Small intestine (tissue), 7 donors: ENCODE data around the gene LPCAT3. TPM values are rescaled to one million over a fixed set of nuclear protein-coding genes. Genes with fewer than 3 reads are reported as not detected.

Experiments used
- DNase-seq, 2 donors: peaks; one replicate each; pipeline versions ENCODE4 v3.0.0 to v3.0.0-alpha.2; 2013
- FAIRE-seq: peaks from 2 replicates; lab custom pipeline; 2012; peaks lifted over from hg19 to GRCh38; lab: Jason Lieb, UNC
- H3K27ac ChIP-seq, 3 donors: one replicate each; pipeline ENCODE4 v1.5.1; 2013; ENCODE audit warnings: low read length in 2 of 3, mild to moderate bottlenecking in 2 of 3, control low read depth in 1 of 3, inconsistent platforms in 1 of 3, low read depth in 1 of 3, moderate library complexity in 1 of 3
- H3K27me3 ChIP-seq, 3 donors: one replicate each; pipeline ENCODE4 v1.6.1; 2013; ENCODE audit warnings: low read length in 3 of 3, inconsistent platforms in 1 of 3; ENCODE audit not compliant: control insufficient read depth in 3 of 3, insufficient read depth in 3 of 3
- H3K36me3 ChIP-seq, 3 donors: one replicate each; pipeline ENCODE4 v1.6.1; 2013; ENCODE audit warnings: low read length in 3 of 3, inconsistent platforms in 1 of 3, low read depth in 1 of 3, mild to moderate bottlenecking in 1 of 3, moderate library complexity in 1 of 3; ENCODE audit not compliant: control insufficient read depth in 3 of 3, insufficient read depth in 2 of 3
- H3K4me1 ChIP-seq, 3 donors: one replicate each; pipeline ENCODE4 v1.6.1; 2013; ENCODE audit warnings: low read length in 2 of 3, inconsistent platforms in 1 of 3, low read depth in 1 of 3, mild to moderate bottlenecking in 1 of 3, moderate library complexity in 1 of 3; ENCODE audit not compliant: control insufficient read depth in 3 of 3, insufficient read depth in 2 of 3
- H3K4me3 ChIP-seq, 3 donors: one replicate each; pipeline ENCODE4 v1.5.1; 2013; ENCODE audit warnings: low read length in 3 of 3, control low read depth in 1 of 3, inconsistent platforms in 1 of 3, low read depth in 1 of 3, mild to moderate bottlenecking in 1 of 3, moderate library complexity in 1 of 3
- H3K9me3 ChIP-seq, 2 donors: one replicate each; pipeline ENCODE4 v1.6.1; 2013; ENCODE audit warnings: low read depth in 1 of 2, low read length in 1 of 2; ENCODE audit not compliant: control insufficient read depth in 2 of 2, insufficient read depth in 1 of 2
- WGBS, 3 donors: extraction: QIAGEN DNeasy Blood & Tissue Kit; methylation state at CpG; one replicate each; pipeline ENCODE4 v1.1.7; 2013; 5-methylcytosine and 5-hydroxymethylcytosine counted together
- polyA plus RNA-seq, 4 donors: library from polyadenylated mRNA; stranded (reverse) in 3 of 4; unstranded in 1 of 4; fragments of 200-250 nt in 3 of 4; fragments of 120-200 nt in 1 of 4; gene quantifications; one replicate each; pipeline versions ENCODE4 v1.2.1 to v1.2.3, GENCODE V29; 2013
- donor health status: healthy with polysubstance abuse.
- donor health status: control.
- donor health status: control.
- donor health status: Bipolar disorder and iron deficiency.
- donor health status: healthy.

The LPCAT3 gene
- polyA plus RNA-seq, 4 donors = 67.8 to 95.9 (median 77.3) TPM

GRCh38 chr12:6981152-6982052 lies 36.9 kb downstream of the LPCAT3 start:
- H3K27me3 ChIP-seq = no peaks in the 10 kb centered on the region
- no peak overlapping the region for H3K4me3 ChIP-seq
- H3K27ac ChIP-seq = peak overlapping the region; percentile 54 to 77 (median 55)
- WGBS, 3 donors = 18 to 73% (median 40%) methylated on average over 10 of the region's 10 CpGs
- H3K9me3 ChIP-seq = no peaks in the 10 kb centered on the region
- FAIRE-seq = no peak
- peaks cover 11 to 69% (median 31%) of the 10 kb centered on the region in 3 donors for H3K36me3 ChIP-seq
- peak; percentile 88 to 95 for DNase-seq
- peaks cover 0 to 55% (median 14%) of the 10 kb centered on the region in 3 donors for H3K4me1 ChIP-seq

GRCh38 chr12:6980740-6981139 lies 37.5 kb downstream of the LPCAT3 start:
- FAIRE-seq = no peak
- no peaks in the 10 kb centered on the region for H3K9me3 ChIP-seq
- peaks cover 15 to 71% (median 37%) of the 10 kb centered on the region in 3 donors for H3K36me3 ChIP-seq
- no peaks in the 10 kb centered on the region for H3K27me3 ChIP-seq
- H3K4me1 ChIP-seq = peaks cover 0 to 55% (median 14%) of the 10 kb centered on the region in 3 donors
- peak overlapping the region; percentile 30 to 77 (median 43) for H3K27ac ChIP-seq
- DNase-seq = peak in 1 of 2 donors; percentile 56
- H3K4me3 ChIP-seq = no peak overlapping the region

GRCh38 chr12:6980075-6980474 lies 38.2 kb downstream of the LPCAT3 start:
- DNase-seq (no peak), FAIRE-seq (no peak)
- H3K4me3 ChIP-seq = no peak overlapping the region
- H3K4me1 ChIP-seq = peaks cover 0 to 55% (median 14%) of the 10 kb centered on the region in 3 donors
- peaks cover 21 to 75% (median 42%) of the 10 kb centered on the region in 3 donors for H3K36me3 ChIP-seq
- 94 to 96% (median 95%) methylated on average over 4 of the region's 4 CpGs for WGBS, 3 donors
- peak overlapping the region; percentile 36 to 77 (median 51) for H3K27ac ChIP-seq
- H3K9me3 ChIP-seq = no peaks in the 10 kb centered on the region
- no peaks in the 10 kb centered on the region for H3K27me3 ChIP-seq

- Histone ChIP-seq H3K9me3 (no peaks in the 10 kb centered on the region), H3K4me1 (peaks cover 0 to 52% (median 14%) of the 10 kb centered on the region in 3 donors), H3K36me3 (peaks cover 25 to 76% (median 43%) of the 10 kb centered on the region in 3 donors), H3K27me3 (no peaks in the 10 kb centered on the region), H3K4me3 (no peak overlapping the region), H3K27ac (peak overlapping the region; percentile 24 to 77 (median 28))
- FAIRE-seq (no peak), DNase-seq (peak in 1 of 2 donors; percentile 58)
- 24 to 68% (median 44%) methylated on average over 3 of the region's 3 CpGs for WGBS, 3 donors
Measured at GRCh38 chr12:6979453-6979852, 38.8 kb downstream of the LPCAT3 start.

GRCh38 chr12:6979021-6979420 lies 39.3 kb downstream of the LPCAT3 start:
- Histone ChIP-seq H3K36me3 (peaks cover 29 to 77% (median 43%) of the 10 kb centered on the region in 3 donors), H3K4me3 (no peak overlapping the region), H3K4me1 (peaks cover 0 to 48% (median 14%) of the 10 kb centered on the region in 3 donors), H3K9me3 (no peaks in the 10 kb centered on the region), H3K27me3 (no peaks in the 10 kb centered on the region), H3K27ac (peak overlapping the region in 2 of 3 donors; percentile 24 to 28)
- no peak for DNase-seq
- WGBS, 3 donors = 9 to 57% (median 52%) methylated on average over 6 of the region's 6 CpGs
- FAIRE-seq = no peak

GRCh38 chr12:6978611-6979011 lies 39.7 kb downstream of the LPCAT3 start:
- H3K4me1 ChIP-seq = peaks cover 0 to 46% (median 14%) of the 10 kb centered on the region in 3 donors
- H3K27ac ChIP-seq = no peak overlapping the region
- H3K4me3 ChIP-seq = no peak overlapping the region
- 67 to 78% (median 72%) methylated on average over 3 of the region's 3 CpGs for WGBS, 3 donors
- H3K36me3 ChIP-seq = peaks cover 29 to 79% (median 43%) of the 10 kb centered on the region in 3 donors
- DNase-seq (no peak), FAIRE-seq (no peak)
- no peaks in the 10 kb centered on the region for H3K9me3 ChIP-seq
- H3K27me3 ChIP-seq = no peaks in the 10 kb centered on the region

GRCh38 chr12:6978188-6978587 lies 40.1 kb downstream of the LPCAT3 start:
- Histone ChIP-seq H3K4me3 (no peak overlapping the region), H3K4me1 (peaks cover 0 to 42% (median 12%) of the 10 kb centered on the region in 3 donors), H3K27ac (no peak overlapping the region), H3K36me3 (peaks cover 29 to 82% (median 43%) of the 10 kb centered on the region in 3 donors), H3K9me3 (no peaks in the 10 kb centered on the region), H3K27me3 (no peaks in the 10 kb centered on the region)
- WGBS, 3 donors = 79 to 88% (median 83%) methylated on average over 6 of the region's 6 CpGs
- no peak for DNase-seq
- FAIRE-seq = no peak

GRCh38 chr12:6977653-6978052 lies 40.6 kb downstream of the LPCAT3 start:
- Histone ChIP-seq H3K27ac (no peak overlapping the region), H3K36me3 (peaks cover 29 to 84% (median 43%) of the 10 kb centered on the region in 3 donors), H3K4me3 (no peak overlapping the region), H3K4me1 (peaks cover 0 to 40% (median 12%) of the 10 kb centered on the region in 3 donors), H3K27me3 (no peaks in the 10 kb centered on the region), H3K9me3 (no peaks in the 10 kb centered on the region)
- DNase-seq (no peak), FAIRE-seq (no peak)
- 81 to 82% (median 81%) methylated on average over 10 of the region's 10 CpGs for WGBS, 3 donors
